LNCAP (cell line): ENCODE results near the gene CNTN4.

Experiments used
- TF ChIP-seq, protein P1 (sequence below): fragments of 450-650 bp; IDR thresholded peaks from 2 replicates; pipeline ENCODE4 v1.5.1; 2017; ENCODE audit warnings: mild to moderate bottlenecking

CNTN4 gene

GRCh38 chr3:3084890-3085289 lies 986.2 kb downstream of the CNTN4 start:
- TF ChIP-seq, protein P1, sequence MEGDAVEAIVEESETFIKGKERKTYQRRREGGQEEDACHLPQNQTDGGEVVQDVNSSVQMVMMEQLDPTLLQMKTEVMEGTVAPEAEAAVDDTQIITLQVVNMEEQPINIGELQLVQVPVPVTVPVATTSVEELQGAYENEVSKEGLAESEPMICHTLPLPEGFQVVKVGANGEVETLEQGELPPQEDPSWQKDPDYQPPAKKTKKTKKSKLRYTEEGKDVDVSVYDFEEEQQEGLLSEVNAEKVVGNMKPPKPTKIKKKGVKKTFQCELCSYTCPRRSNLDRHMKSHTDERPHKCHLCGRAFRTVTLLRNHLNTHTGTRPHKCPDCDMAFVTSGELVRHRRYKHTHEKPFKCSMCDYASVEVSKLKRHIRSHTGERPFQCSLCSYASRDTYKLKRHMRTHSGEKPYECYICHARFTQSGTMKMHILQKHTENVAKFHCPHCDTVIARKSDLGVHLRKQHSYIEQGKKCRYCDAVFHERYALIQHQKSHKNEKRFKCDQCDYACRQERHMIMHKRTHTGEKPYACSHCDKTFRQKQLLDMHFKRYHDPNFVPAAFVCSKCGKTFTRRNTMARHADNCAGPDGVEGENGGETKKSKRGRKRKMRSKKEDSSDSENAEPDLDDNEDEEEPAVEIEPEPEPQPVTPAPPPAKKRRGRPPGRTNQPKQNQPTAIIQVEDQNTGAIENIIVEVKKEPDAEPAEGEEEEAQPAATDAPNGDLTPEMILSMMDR: no peak

DNA sequence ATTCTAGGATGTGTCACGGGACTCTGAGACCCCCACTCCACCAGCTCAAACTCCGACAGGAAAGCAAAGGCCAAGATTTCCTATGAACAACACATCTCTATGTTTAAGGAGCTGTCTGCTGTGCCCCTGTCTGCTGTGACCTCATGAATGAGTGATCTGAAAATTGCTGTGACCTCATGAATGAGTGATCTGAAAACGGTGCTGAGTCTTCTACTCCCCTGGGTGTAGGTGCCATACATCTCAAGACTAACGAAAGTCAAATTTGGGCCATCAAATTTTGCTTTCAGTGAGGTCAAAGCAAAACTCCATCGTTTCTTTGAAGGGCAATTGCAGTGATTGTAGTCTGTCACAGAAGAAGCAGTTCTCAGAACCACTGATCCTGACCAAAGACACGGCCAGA lies 987.1 kb downstream of the CNTN4 start:
- TF ChIP-seq, protein P1: no peak

DNA sequence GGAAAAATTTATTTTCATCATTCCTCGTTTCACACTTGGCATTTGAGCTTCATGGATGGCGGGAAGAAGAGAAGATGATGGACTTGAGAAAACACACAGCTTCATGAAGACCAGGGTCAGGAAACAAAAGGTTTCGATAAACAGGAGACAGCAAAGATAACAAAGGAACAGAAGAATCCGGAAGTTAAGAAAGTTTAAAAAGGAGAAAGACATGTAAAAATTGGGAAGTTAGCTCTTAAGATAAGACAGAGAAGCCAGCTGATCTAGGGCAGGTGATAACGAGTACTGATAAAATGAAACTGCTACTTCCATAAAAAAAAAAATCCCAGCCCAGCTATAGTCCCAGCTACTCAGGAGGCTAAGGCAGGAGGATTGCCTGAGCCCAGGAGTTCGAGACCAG lies 987.6 kb downstream of the CNTN4 start:
- TF ChIP-seq, protein P1: no peak

DNA sequence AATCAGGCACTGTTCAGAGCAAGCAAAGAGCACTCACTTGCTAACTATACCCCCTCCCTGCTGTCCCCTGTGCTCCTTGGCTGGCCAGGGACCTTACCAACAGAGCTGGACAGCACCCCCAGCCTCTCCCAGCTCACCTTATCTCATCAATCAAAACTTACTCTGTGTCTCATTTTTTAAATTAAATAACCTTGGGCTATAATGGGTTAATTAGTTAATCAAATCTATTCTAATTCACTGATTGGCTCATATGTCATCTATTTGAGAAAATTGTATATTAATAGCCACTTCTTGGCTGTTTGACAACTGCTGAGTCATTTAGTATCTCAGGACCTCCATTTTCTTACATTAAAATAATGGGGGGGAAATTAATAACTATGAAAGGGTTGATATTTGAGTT lies 988.6 kb downstream of the CNTN4 start:
- TF ChIP-seq, protein P1: no peak

DNA sequence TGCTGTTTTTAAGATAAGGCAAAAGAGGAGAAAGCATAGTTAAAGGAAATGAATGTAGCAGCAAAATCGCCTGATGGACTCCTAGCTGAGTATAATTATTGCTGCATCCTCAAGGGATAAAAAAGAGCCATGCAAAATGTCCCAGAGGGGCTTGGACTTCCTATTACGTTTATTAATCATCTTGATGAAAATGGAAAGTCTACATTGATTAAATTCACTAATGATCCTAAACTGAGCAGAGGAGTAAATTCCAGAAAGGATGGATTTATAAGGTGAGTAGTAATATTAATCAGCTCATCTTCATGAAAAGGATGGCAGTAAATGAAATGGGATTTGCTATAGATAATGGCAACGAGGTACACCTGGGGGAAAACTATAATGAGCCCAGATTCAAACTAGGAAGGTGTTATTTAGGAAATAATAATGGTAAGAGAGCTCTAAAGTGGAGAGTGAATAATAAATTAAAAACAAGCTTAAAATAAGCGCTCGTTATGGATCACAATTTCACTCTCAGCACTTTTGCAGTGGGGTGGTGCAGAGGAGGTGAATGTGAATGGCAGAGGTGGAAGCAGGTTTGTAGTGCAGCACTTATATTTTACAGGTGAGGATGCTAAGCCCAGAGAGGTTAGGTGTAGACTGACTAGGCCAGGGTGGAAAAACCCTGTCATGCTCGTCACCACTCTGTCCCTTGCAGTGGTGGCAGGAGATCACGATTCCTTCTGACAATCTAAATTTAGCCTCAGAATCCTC lies 989.2 kb downstream of the CNTN4 start:
- TF ChIP-seq, protein P1: no peak

GRCh38 chr3:3089017-3089416 lies 990.4 kb downstream of the CNTN4 start:
- TF ChIP-seq, protein P1: no peak

DNA sequence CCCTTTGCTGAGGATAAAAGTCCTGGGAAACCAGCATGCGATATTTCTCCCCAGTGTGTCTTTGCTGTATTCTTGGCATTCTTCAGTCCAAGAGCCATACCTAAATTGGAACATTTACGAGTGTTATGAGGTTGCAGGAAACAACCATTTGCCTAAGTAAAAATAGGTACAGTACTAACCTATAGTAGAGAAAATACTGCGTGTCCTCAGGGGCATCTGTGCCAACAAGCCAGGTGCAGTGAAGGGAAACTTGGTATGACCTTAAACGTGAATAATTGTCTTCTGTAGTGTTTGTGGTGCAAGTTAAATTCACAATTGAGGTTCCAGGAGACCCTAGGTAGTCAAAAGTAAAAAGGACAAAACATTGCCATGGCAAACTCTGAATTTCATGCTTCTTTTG lies 999.3 kb downstream of the CNTN4 start:
- TF ChIP-seq, protein P1: no peak
